ENCODE results near the gene ADH1C.

ADH1C gene

DNA sequence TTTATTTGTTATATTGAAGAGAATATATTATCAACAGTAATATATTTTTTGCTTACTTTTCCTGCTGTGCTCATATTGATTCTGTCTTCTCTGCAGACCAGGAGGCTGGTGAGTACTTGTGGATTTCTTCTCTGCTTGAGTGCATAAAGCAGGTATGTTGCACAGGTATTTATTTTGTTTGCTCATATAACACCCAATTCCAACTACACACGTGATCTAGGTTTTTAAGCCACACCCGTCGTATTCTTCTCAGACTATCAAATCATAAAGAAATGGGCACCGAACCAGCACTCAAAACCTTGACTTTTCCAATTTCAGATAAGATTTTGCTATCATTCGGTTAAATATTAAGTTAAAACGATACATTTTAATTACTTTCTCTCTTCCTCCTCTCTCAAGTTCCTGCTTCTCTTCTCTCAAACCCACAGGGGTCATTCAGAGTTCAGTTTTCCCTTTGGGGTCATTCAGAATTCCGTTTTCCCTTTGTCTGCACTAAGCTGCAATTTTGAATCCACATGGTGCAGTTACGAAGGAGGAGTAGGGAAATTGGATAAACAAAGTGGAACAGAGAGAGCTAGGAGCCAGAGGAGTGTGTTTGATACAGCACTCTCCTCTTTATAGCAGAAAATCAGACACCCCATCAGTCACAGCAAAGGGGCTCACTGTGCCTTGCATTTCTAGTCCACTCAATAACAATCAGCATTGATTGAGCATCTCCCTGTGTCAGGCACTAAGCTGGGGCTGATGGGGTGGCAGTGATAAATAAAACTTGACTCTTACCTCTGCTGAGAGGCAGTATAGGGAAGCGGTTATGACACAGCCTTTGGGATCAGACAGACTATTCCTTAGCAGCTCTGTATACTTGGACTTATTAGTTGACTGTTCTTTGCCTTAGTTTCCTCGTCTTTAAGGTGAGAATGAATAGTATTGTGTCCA lies at the start of gene ADH1C:
ADH1C (minus strand) TSS at position 145 of the 936 bp plus-strand sequence; CDS start at position 74, 71 bp downstream.
- H3K27me3 ChIP-seq (ENCODE audit: insufficient read depth, poor library complexity, severe bottlenecking) = no peaks in the 10 kb centered on the region
- DNase-seq (ENCODE audit: low spot score) (no peak), ATAC-seq (ENCODE audit: low read depth) (no peak)
- no peaks in the 10 kb centered on the region for H3K9me3 ChIP-seq (ENCODE audit: severe bottlenecking)
- H3K4me3 ChIP-seq (ENCODE audit: severe bottlenecking) = no peak within 1 kb of the TSS
- H3K36me3 ChIP-seq (ENCODE audit: low read depth) = no peaks in the 10 kb centered on the region
- no peaks in the 10 kb centered on the region for H3K4me1 ChIP-seq (ENCODE audit: insufficient read depth, poor library complexity, severe bottlenecking)
- TF ChIP-seq, protein P1, sequence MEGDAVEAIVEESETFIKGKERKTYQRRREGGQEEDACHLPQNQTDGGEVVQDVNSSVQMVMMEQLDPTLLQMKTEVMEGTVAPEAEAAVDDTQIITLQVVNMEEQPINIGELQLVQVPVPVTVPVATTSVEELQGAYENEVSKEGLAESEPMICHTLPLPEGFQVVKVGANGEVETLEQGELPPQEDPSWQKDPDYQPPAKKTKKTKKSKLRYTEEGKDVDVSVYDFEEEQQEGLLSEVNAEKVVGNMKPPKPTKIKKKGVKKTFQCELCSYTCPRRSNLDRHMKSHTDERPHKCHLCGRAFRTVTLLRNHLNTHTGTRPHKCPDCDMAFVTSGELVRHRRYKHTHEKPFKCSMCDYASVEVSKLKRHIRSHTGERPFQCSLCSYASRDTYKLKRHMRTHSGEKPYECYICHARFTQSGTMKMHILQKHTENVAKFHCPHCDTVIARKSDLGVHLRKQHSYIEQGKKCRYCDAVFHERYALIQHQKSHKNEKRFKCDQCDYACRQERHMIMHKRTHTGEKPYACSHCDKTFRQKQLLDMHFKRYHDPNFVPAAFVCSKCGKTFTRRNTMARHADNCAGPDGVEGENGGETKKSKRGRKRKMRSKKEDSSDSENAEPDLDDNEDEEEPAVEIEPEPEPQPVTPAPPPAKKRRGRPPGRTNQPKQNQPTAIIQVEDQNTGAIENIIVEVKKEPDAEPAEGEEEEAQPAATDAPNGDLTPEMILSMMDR (IDR thresholded peaks at IDR 0.05; ENCODE audit: poor library complexity, severe bottlenecking) = no peak
- H3K27ac ChIP-seq (ENCODE audit: poor library complexity, severe bottlenecking) = no peak within 1 kb of the TSS

DNA sequence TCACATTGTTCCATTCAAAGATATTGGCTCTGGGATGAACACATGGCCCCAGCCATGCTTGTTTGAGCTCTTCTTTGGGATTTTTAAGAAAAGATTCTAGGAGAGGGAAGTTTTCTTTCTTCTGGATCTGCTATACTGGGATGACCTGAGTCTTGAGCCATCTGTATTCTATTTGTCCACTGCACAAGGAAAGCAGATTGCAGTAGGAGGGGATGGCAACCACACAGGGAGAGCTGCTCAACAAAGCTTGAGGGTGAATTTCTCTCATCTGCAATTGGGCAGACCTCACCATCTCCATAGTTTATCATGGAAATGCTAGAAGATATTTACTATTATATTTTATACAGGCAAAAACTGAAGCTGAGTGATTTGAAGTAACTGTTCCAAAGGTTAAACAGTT lies 48.3 kb upstream of the ADH1C start:
- H3K4me3 ChIP-seq (ENCODE audit: severe bottlenecking) = no peak overlapping the region
- no peak for ATAC-seq (ENCODE audit: low read depth)

DNA sequence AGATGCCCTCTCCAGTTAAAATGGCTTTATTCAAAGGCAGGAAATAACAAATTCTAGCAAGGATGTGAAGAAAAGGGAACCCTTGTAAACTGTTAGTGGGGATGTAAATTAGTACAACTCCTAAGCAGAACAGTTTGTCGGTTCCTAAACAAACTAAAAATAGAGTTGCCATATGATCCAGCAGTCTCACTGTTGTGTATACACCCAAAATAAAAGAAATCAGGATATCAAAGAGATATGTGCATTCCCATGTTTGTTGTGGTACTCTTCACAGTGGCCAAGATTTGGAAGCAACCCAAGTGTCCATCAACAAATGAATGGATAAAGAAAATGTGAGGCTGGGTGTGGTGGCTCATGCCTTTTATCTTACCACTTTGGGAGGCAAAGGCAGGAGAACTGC lies 46.5 kb upstream of the ADH1C start:
- Histone ChIP-seq H3K4me1 (ENCODE audit: insufficient read depth, poor library complexity, severe bottlenecking) (peaks cover 2% of the 10 kb centered on the region), H3K4me3 (ENCODE audit: severe bottlenecking) (no peak overlapping the region), H3K27me3 (ENCODE audit: insufficient read depth, poor library complexity, severe bottlenecking) (no peaks in the 10 kb centered on the region), H3K27ac (ENCODE audit: poor library complexity, severe bottlenecking) (no peak overlapping the region), H3K9me3 (ENCODE audit: severe bottlenecking) (no peaks in the 10 kb centered on the region), H3K36me3 (ENCODE audit: low read depth) (no peaks in the 10 kb centered on the region)
- DNase-seq (ENCODE audit: low spot score) (no peak), ATAC-seq (ENCODE audit: low read depth) (no peak)
- TF ChIP-seq, protein P1 (IDR thresholded peaks at IDR 0.05; ENCODE audit: poor library complexity, severe bottlenecking) = no peak

More for the DNA sequence above, 48.3 kb upstream of the ADH1C start:
- Histone ChIP-seq H3K9me3 (ENCODE audit: severe bottlenecking) (no peaks in the 10 kb centered on the region), H3K27me3 (ENCODE audit: insufficient read depth, poor library complexity, severe bottlenecking) (no peaks in the 10 kb centered on the region), H3K27ac (ENCODE audit: poor library complexity, severe bottlenecking) (no peak overlapping the region), H3K4me1 (ENCODE audit: insufficient read depth, poor library complexity, severe bottlenecking) (peaks cover 14% of the 10 kb centered on the region), H3K36me3 (ENCODE audit: low read depth) (no peaks in the 10 kb centered on the region)
- DNase-seq (ENCODE audit: low spot score) = no peak
- TF ChIP-seq, protein P1 (IDR thresholded peaks at IDR 0.05; ENCODE audit: poor library complexity, severe bottlenecking) = no peak

DNA sequence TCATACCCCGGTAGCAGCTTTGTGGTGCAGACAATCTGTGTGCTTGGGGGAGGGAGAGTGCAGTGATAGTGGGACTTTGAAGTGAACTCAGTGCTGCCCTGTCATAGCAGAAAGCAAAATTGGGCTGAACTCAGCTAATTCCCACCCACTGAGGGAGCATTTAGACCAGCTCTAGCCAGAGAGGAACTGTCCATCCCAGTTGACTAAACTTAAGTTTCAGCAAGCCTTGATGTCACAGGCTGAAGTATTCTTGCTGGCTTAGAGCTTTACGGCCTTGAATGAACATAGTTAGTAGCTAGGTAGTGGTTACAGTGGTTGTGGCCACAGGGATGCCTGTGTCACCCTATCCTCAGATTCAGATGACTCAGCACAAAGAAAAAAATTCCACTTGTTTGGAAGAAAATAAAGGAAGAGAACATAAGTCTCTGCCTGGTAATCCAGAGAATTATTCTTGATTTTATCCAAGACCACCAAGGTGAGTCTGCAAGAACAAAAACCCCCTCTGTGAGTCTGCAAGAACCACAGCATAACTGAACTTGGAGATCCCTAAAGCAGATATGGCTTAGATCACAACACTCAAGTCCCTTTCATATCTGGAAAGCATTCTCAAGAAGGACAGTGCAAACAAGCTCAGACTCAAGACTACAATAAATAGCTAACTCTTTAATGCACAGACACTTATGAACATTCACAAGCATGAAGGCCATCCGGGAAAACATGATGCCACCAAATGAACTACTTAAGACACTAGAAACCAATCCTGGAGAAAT lies 43.2 kb upstream of the ADH1C start:
- Histone ChIP-seq H3K9me3 (ENCODE audit: severe bottlenecking) (peaks cover 4% of the 10 kb centered on the region), H3K27ac (ENCODE audit: poor library complexity, severe bottlenecking) (no peak overlapping the region), H3K4me1 (ENCODE audit: insufficient read depth, poor library complexity, severe bottlenecking) (no peaks in the 10 kb centered on the region), H3K36me3 (ENCODE audit: low read depth) (no peaks in the 10 kb centered on the region), H3K4me3 (ENCODE audit: severe bottlenecking) (no peak overlapping the region), H3K27me3 (ENCODE audit: insufficient read depth, poor library complexity, severe bottlenecking) (no peaks in the 10 kb centered on the region)
- TF ChIP-seq, protein P1 (IDR thresholded peaks at IDR 0.05; ENCODE audit: poor library complexity, severe bottlenecking) = no peak
- DNase-seq (ENCODE audit: low spot score) (no peak), ATAC-seq (ENCODE audit: low read depth) (no peak)

Data from RWPE2 (cell line).